PC-9 (cell line): ENCODE measurements around the gene SUGCT.

Experiments
- CTCF ChIP-seq: fragments of 200-600 bp; sonication (generic); conservative IDR thresholded peaks from 2 replicates; pipeline ENCODE4 v1.6.1; 2017; ENCODE audit warnings: mixed run types, antibody characterized with exemption, mild to moderate bottlenecking, moderate library complexity
- EZH2 ChIP-seq: fragments of 200-600 bp; sonication (generic); IDR thresholded peaks from 2 replicates; pipeline ENCODE4 v1.8.0; 2017; ENCODE audit warnings: antibody characterized with exemption, low read depth

GRCh38 chr7:40115936-40116335 lies 18.9 kb upstream of the SUGCT start:
- TF ChIP-seq CTCF, result no peak
- TF ChIP-seq EZH2, result no peak
